Inflammatory macrophage (primary cell): Measurements from ENCODE around the gene PPP1R12C.

Source experiments
- DNase-seq, 2 donors: peaks; one replicate each; pipeline ENCODE4 v3.0.0-alpha.2; 2020 to 2022

PPP1R12C gene

GRCh38 chr19:55089342-55089944, 28.0 kb downstream of the PPP1R12C start:
- DNase-seq: no peak

GRCh38 chr19:55088543-55089341, 28.7 kb downstream of the PPP1R12C start:
- DNase-seq: peak; percentile 58 to 73

- no peak for DNase-seq
Observed at GRCh38 chr19:55088021-55088451, 29.4 kb downstream of the PPP1R12C start.

- DNase-seq: peak; percentile 36 to 66
Observed at GRCh38 chr19:55087542-55087901, 29.9 kb downstream of the PPP1R12C start.

GRCh38 chr19:55086730-55087541, 30.5 kb downstream of the PPP1R12C start:
- DNase-seq: peak; percentile 47 to 67

- no peak for DNase-seq
Observed at GRCh38 chr19:55085923-55086715, 31.3 kb downstream of the PPP1R12C start.

GRCh38 chr19:55084416-55084815, 33.0 kb downstream of the PPP1R12C start:
- no peak for DNase-seq

GRCh38 chr19:55083004-55083850, 34.2 kb downstream of the PPP1R12C start:
- peak in 1 of 2 donors; percentile 22 for DNase-seq

- DNase-seq: peak; percentile 45 to 54
Observed at GRCh38 chr19:55082020-55082851, 35.2 kb downstream of the PPP1R12C start.

- no peak for DNase-seq
Observed at GRCh38 chr19:55081770-55082019, 35.7 kb downstream of the PPP1R12C start.

GRCh38 chr19:55080968-55081769, 36.3 kb downstream of the PPP1R12C start:
- DNase-seq: peak; percentile 84 to 85

- DNase-seq: peak; percentile 79 to 84
Observed at GRCh38 chr19:55080121-55080967, 37.1 kb downstream of the PPP1R12C start.

GRCh38 chr19:55079400-55080038, 37.9 kb downstream of the PPP1R12C start:
- no peak for DNase-seq

GRCh38 chr19:55078996-55079395, 38.4 kb downstream of the PPP1R12C start:
- DNase-seq: no peak

GRCh38 chr19:55077106-55077505, 40.3 kb downstream of the PPP1R12C start:
- no peak for DNase-seq

GRCh38 chr19:55076321-55076720, 41.1 kb downstream of the PPP1R12C start:
- no peak for DNase-seq

GRCh38 chr19:55075371-55075998, 42.0 kb downstream of the PPP1R12C start, which contains the start of gene EPS8L1:
Gene EPS8L1, plus strand, starts transcription at chr19:55075869. Its CDS starts 576 bp downstream, at chr19:55076445.
- DNase-seq: peak; percentile 83

- no peak for DNase-seq
Observed at GRCh38 chr19:55071913-55072312, 45.5 kb downstream of the PPP1R12C start.
